Stimulated activated CD4-positive, alpha-beta T cell treated with anti-CD3 and anti-CD28 coated beads, Interleukin-12 subunit alpha, Interleukin-12 subunit beta, amount 100 ng/mL, for 4 hours (primary cell): ENCODE measurements around the gene DEFB118.
"Not testable (repeated sequence)": the region's sequence is repeated elsewhere in the genome, so short reads cannot be mapped to it uniquely, and the experiment has no call there.

Source experiments
- DNase-seq: peaks from one replicate; pipeline ENCODE4 v3.0.0-alpha.2; 2020

The DEFB118 gene, protein sequence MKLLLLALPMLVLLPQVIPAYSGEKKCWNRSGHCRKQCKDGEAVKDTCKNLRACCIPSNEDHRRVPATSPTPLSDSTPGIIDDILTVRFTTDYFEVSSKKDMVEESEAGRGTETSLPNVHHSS

GRCh38 chr20:31368301-31368700 lies at the start of gene DEFB118:
Gene DEFB118 (plus strand): TSS chr20:31368601. CDS start chr20:31368651, 50 bp downstream.
- DNase-seq = no peak

DNA sequence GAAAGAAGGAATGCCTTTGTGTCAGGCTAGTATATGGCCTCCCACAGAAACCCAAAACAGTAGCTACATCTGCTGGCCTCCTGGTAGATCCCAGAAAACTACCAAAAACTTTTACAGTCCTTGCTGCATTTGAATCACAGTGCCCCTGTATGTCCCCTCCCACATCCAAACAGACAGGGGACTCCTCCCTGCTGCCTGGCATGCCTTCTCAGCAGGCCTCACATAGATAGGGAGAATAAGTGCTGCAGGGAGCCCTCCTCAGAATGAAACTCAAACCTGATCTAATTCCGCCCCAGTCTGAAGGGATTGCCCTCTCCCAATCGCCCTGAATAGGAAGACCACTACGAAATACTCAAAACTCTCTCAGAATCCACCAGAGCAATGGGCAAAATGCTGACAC lies 45.9 kb upstream of the DEFB118 start:
- no peak for DNase-seq

DNA sequence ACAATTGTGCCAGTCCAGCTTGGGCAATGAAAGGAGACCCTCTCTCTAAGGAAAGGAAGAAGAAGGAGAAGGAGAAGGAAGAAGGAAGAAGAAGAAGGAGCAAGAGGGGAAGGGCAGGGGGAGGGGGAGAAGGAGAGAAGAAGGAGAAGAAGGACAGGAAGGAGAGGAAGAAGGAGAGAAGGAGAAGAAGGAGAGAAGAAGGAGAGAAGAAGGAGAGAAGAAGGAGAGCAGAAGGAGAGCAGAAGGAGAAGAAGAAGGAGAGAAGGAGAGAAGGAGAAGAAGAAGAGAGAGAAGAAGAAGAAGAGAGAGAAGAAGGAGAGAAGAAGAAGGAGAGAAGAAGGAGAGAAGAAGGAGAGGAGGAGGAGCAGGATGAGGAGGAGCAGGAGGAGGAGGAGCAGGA lies 37.5 kb upstream of the DEFB118 start:
- DNase-seq = no peak

DNA sequence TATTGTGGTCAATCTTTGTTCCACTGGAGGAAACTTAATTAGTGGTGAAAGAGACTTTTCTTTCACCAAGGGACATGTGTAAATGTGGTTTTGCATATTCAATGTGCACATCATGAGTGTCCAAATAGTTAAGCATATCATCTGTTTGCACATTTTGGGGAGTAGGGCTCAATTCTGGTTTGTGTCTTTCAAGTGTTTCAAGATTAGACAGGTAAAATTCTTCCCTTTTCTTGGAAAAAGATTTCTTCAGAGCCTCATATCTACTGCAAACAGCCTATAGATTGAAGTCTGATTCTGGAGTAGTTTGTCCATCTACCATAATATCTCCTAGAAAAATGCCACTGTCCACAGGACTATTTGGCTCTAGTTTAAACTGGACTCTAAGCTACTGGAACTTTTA lies 26.9 kb upstream of the DEFB118 start:
- DNase-seq = no peak

DNA sequence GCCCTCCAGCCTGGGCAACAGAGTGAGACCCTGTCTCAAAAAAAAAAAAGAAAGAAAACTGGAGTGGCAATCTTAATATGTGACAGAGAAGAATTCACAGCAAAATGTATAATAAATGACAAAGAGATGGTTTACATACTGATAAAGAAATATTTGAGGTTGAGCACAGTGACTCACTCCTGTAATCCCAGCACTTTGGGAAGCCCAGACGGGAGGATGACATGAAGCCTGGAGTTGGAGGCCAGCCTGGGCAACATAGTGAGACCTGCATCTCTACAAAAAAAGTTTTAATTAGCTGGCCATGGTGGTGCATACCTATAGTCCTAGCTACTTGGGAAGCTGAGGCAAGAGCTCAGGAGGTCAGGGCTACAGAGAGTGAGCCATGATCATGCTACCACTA lies 12.4 kb upstream of the DEFB118 start:
- DNase-seq = no peak

- no peak for DNase-seq
Observed at GRCh38 chr20:31363295-31363694, 5.1 kb upstream of the DEFB118 start.

DNA sequence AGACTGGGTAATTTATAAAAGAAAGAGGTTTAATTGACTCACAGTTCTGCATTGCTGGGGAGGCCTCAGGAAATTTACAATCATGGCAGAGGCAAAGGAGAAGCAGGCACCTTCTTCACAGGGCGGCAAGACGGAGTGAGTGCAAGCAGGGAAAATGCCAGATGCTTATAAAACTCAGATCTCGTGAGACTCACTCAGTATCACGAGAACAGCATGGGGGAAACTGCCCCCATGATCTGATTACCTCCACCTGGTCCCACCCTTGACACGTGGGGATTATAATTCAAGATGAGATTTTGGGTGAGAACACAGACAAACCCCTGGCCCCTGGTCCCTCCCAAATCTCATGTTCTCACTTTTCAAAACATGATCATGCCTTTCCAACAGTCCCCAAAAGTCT lies 4.1 kb upstream of the DEFB118 start:
- not testable (repeated sequence) for DNase-seq

DNA sequence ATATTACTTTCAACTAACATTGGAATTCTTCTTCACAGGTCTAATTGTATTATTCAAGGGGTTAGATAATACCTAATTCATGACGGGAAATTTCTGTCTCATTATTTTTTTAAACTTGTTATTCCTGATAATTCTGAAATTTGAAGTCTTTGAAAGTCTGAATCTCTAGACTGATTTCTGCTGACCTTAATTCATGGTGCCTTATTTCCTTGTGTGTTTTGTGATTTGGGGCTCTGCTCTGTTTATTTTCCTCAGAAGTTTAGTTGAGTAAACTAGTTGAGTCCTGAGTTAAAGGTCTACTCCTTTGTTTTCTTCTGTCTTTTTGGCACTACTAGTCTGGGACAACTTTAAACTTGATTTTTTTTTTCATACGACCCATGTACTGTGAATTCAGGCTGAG lies 5.9 kb downstream of the DEFB118 start:
- no peak for DNase-seq

- DNase-seq = no peak
Observed at GRCh38 chr20:31390490-31390889, 22.1 kb downstream of the DEFB118 start, which contains the start of gene DEFB119. Gene DEFB119 (minus strand): TSS chr20:31390590. CDS start chr20:31390483, 107 bp downstream.

DNA sequence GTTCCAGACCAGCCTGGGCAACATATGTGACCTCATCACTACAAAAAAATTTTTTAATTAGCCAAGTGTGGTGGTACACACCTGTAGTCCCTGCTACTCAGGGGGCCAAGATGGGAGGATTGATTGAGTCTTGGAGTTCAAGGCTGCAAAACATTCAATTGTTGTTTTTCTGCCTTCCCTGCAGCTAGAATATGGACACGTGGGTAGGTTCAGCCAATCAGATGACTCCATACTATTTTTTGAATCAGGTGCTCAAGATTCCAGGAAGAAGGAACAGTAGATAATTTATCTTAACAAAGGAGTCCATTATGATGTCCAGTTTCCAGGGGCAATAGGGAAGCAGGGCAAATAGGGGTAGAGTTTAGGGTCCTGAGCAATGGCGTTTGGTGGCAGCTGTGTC lies 24.4 kb downstream of the DEFB118 start:
- DNase-seq = no peak

GRCh38 chr20:31394900-31395299 lies 26.5 kb downstream of the DEFB118 start:
- no peak for DNase-seq

DNA sequence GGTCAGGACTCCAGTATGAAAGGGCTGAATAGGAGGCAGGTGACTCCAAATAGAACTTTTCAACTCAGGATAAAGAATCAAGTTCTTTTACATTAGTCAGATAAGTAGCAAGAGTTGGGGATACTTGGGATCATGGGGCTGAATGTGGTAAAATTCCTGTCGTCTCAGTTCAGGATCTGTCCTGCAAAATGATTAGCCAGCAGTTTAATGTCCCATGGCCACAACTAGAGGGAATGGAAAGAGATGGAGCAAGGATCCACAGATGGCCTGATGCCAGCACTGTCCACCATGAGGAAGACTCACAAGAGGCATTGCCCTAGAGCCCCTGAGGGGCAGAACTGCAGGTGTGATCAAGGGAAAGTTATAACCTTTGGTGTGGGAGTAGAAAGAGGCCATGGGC lies 35.5 kb downstream of the DEFB118 start:
- DNase-seq = no peak

- no peak for DNase-seq
Observed at GRCh38 chr20:31406115-31406514, 37.7 kb downstream of the DEFB118 start, which contains the start of gene DEFB121. Gene DEFB121 (minus strand): TSS chr20:31406215. CDS start chr20:31406152, 63 bp downstream.

GRCh38 chr20:31410011-31410410 lies 41.6 kb downstream of the DEFB118 start:
- DNase-seq = no peak

- DNase-seq = no peak
Observed at GRCh38 chr20:31414381-31414780, 46.0 kb downstream of the DEFB118 start.

GRCh38 chr20:31415653-31416052 lies 47.3 kb downstream of the DEFB118 start:
- no peak for DNase-seq

DNA sequence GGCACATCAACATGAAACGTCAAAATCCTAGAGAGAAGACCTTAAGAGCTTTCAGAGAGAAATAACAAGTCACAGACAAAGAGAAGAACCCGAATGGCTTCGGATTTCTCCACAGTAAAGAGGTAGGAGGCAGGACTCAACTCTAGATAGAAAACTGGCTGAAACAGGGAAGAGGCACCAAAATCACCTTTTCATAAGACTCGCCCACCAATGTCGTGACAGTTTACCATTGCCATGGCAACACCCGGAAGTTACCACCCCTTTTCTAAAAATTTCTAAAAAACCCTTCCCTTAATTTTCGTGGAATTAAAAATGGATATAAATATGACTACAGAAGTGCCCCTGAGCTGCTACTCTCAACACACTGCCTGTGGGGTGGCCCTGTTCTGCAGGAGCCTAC lies 49.9 kb downstream of the DEFB118 start:
- no peak for DNase-seq
